NCI-H510A treated with DMSO at 0.1 percent for 48 hours (cell line): ENCODE data around the gene PSMD12.
A peak's percentile ranks its signal among the peaks of the same experiment; 100 is the strongest.
"Not testable (repeated sequence)": the region's sequence is repeated elsewhere in the genome, so short reads cannot be mapped to it uniquely, and the experiment has no call there.

Source experiments
- DNase-seq: peaks from one replicate; lab custom pipeline; 2025; lab: John Stamatoyannopoulos, UW

Gene PSMD12

DNA sequence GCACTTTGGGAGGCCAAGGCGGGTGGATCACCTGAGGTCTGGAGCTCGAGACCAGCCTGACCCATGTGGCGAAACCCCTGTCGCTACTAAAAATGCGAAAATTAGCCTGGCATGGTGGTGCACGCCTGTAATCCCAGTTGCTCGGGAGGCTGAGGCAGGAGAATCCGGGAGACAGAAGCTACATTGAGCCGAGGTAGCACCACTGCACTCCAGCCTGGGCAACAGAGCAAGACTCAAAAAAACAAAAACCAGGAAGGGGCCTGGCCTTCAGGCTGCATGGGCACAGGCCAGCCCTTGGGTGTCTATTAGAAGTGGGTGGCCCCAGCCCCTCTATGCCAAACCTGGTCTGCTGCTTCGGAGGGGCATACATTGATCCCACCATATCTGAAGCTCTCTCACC, 56.0 kb downstream of the PSMD12 start:
- DNase-seq = no peak

DNA sequence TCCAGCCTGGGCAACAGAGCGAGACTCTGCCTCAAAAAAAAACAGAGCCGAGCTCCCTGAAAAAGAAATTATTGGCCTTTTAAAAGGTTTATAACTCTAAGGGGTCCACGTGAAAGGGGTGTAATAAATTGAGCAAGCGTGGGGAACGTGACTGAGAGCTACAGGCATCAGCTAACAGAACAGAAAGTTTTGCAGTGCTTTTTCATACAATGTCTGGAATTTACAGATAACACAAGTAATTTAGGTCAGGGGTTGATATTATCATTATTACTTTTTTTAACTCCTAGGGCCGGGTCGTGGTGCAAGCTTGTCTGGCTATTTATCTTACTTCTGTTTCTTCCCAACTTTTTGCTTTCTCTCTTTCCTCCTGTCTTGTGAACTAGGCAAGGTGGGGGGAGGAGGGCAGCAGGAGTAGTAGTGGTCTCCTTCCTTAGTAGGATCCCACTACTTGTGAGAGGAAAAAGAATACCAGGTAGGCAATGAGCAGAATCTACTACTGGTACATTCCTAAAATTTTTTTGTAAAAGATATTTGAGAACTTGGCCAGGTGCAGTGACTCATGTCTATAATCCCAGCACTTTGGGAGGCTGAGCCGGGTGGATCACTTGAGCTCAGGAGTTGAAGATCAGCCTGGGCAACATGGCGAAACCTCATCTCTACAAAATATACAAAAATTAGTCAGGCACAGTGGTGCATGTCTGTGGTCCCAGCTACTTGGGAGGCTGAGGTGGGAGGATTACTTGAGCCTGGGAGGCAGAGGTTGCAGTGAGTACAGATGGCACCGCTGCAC, 60.7 kb downstream of the PSMD12 start:
- not testable (repeated sequence) for DNase-seq

DNA sequence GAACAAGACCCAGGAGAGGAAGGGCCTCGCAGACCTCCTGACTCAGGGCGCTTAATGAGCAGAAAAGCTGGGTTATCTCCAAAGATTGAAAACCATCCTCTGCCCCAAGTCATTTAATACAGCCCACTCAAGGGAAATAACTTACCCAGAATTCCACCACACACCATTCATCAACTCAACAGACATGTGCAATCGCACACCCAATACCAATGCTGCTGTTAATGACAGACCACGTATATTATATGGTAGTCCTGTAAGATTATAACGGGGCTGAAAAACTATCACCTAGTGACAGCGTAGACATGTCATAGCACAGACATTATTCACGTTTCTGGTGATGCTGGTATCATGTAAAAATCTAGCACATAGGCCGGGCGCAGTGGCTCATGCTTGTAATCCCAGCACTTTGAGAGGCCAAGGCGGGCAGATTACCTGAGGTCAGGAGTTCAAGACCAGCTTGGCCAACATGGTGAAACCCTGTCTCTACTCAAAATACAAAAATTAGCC, 68.9 kb downstream of the PSMD12 start:
- DNase-seq = no peak

DNA sequence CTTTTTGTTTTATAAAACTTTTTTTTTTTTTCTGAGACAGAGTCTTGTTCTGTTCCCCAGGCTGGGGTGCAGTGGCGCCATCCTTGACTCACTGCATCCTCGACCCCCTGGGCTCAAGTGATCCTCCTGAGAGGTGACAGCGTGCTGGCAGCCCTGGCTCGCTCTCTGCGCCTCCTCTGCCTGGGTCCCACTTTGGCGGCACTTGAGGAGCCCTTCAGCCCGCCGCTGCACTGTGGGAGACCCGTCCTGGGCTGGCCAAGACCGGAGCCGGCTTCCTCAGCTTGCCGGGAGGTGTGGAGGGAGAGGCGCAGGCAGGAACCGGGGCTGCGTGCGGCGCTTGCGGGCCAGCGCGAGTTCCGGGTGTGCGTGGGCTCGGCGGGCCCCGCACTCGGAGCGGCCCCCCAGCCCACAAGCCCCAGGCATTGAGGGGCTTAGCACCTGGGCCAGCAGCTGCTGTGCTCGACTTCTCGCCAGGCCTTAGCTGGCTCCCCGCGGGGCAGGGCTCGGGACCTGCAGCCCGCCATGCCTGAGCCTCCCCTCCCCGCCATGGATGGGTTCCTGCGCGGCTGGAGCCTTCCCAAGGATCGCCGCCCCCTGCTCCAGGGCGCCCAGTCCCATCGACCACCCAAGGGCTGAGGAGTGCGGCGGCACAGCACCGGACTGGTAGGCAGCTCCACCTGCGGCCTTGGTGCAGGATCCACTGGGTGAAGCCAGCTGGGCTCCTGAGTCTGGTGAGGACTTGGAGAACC, 71.8 kb downstream of the PSMD12 start:
- no peak for DNase-seq

DNA sequence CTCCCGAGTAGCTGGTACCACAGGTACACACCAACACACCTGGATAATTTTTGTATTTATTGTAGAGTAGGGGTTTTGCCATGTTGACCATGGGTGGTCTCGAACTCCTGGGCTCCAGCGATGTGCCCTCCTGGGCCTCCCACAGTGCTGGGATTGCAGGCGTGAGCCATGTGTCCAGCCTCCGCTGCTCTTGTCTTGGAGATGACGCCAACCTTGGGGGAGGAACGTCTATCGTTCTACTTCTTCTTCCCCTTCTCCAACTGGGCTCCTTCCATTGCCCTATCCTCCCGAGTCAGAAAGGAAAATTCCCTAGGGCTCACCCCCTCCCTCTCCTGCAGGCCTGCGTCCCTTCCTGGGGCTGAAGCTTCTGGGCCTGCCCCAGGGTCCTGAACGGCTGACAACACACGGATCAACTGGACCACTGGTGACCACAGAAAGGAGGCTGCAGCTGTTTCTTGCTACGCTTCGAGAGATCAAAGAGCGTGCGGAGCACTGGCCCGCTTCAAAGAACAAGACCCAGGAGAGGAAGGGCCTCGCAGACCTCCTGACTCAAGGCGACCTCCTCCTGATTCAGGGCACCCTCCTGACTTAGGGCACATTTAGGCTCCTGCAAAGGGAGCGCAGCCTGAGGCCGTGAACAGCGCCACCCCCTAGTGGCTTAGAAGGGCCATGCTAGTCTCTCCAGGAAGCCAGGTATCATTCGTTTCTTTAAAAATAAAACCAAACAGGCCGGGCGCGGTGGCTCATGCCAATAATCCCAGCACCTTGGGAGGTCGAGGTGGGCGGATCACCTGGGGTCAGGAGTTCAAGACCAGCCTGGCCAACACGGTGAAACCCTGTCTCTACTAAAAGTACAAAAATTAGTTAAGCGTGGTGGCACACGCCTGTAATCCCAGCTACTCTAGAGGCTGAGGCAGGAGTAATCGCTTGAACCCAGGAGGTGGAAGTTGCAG, 72.8 kb downstream of the PSMD12 start:
- DNase-seq = peak; percentile 34

DNA sequence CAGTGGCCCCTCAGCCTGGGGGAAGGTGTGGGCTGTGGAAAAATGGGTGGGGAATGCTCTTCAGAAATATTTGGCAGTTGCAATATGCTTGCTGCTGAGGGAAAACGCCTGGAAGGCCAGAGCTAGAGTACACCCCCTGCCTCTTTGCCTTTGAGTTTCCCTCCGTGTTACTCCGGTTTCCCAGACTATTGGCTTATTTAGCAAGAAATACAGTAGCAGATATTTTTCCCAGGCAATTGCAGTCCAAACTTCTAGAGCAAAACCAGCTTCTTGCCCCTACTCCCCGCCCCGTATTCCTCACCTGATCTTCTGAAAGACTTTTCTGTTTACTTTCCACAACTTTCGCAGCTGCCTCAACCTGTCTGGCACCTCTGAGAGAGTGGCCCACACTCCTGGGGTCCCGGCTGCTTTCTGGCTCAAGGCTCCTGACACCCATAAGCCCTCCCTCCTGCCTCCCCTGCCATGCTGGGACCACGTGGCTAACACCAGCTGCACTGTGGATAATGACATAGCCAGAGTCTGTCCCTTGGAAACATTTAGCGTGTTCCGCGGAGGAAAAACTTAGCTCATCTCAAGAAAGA, 75.6 kb downstream of the PSMD12 start:
- DNase-seq = no peak

DNA sequence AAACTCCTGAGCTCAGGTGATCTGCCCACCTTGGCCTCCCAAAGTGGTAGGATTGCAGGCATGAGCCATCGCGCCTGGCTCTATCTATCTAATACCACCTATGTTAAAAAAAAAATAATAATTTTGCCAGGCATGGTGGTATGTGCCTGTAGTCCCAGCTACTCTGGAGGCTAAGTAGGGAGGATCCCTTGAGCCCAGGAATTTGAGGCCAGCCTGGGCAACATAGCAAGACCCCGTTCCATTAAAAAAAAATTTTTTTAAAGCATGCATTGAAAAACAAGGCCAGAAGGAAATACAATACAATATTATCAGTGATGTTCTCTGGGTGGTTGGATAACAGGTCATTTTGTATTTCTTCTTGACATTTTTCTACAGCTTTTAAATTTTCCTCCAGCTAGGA, 76.1 kb downstream of the PSMD12 start:
- DNase-seq = no peak

DNA sequence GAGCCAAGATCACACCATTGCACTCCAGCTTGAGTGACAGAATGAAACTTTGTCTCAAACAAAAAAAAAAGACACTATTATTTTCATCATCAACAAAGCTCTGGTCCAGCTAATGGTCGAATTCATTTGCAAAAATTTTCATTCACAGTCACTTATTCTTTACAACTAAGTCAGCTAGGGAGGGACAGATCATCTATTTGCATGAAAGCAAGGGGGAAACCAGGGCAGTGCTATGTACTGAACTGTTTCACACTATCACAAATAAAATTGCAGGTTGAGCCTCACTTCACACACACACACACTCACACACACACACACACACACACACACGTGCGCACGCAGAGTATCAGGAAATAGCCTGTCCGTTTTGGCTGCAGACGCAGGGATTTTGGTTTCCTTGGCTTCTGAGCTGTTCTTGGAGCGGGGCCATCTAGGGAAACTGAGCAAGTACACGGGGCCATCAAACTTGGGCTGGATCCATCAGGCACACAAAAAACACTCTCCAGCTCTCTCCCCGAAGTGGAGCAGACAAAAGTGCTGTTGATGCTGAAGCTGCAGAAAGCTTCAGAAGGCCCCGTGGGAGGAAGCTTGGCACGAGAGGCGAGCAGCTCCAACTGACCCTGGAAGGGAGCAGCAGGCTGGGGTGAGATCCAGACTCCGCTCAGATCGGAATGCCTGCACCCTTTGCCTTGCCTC, 77.0 kb downstream of the PSMD12 start:
- no peak for DNase-seq
